GM21619 (cell line): ENCODE results near the gene LSP1.

Experiments used
- ATAC-seq: cut with Tn5 transposase; IDR thresholded peaks from one replicate; pipeline ENCODE4 v1.9.1; 2021; ENCODE audit not compliant: unreplicated experiment

LSP1 gene

GRCh38 chr11:1926156-1927025 is 73.5 kb downstream of the LSP1 start:
- ATAC-seq, result no peak

GRCh38 chr11:1927026-1927847 is 74.4 kb downstream of the LSP1 start:
- ATAC-seq, result no peak

GRCh38 chr11:1927848-1928469 is 75.1 kb downstream of the LSP1 start:
- ATAC-seq, result no peak

GRCh38 chr11:1928470-1928890 is 75.6 kb downstream of the LSP1 start:
- no peak for ATAC-seq

- ATAC-seq, result no peak
Observed at GRCh38 chr11:1928891-1929541, 76.1 kb downstream of the LSP1 start.

GRCh38 chr11:1929621-1930461 is 77.0 kb downstream of the LSP1 start:
- ATAC-seq, result no peak

- no peak for ATAC-seq
Observed at GRCh38 chr11:1930462-1930830, 77.6 kb downstream of the LSP1 start.

- ATAC-seq, result no peak
Observed at GRCh38 chr11:1931341-1932104, 78.6 kb downstream of the LSP1 start.

GRCh38 chr11:1932105-1932480 is 79.2 kb downstream of the LSP1 start:
- no peak for ATAC-seq

- no peak for ATAC-seq
Observed at GRCh38 chr11:1932681-1933080, 79.8 kb downstream of the LSP1 start.

- ATAC-seq, result no peak
Observed at GRCh38 chr11:1933416-1934334, 80.8 kb downstream of the LSP1 start.

- ATAC-seq, result no peak
Observed at GRCh38 chr11:1934335-1935155, 81.7 kb downstream of the LSP1 start.

- no peak for ATAC-seq
Observed at GRCh38 chr11:1935156-1936071, 82.5 kb downstream of the LSP1 start.

- ATAC-seq, result no peak
Observed at GRCh38 chr11:1936072-1936780, 83.3 kb downstream of the LSP1 start.

- ATAC-seq, result no peak
Observed at GRCh38 chr11:1936781-1937615, 84.1 kb downstream of the LSP1 start.
